ENCODE results near the gene HNMT.

The HNMT gene

DNA sequence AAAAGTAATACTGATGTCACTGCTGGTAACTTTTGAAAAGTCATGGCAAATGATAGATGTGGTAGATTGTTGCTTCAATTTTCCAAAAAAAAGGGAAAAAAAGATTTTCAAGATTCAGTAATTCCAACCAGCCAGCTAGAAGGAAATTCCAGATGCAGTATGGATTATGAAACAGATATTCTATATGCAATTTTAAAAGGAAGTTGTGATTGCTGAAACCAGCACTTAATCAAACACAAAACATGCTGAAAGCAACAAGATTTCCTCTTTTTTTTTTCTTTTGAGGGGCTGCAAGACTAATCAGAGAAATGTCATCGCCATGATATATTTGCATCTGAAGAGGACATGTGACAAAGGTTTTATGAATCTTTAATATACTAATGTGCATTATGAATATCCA is 5.1 kb upstream of the HNMT start:
- Histone ChIP-seq H3K4me3 (ENCODE audit: insufficient read depth, low read length, poor library complexity, severe bottlenecking) (no peak overlapping the region), H4K20me1 (ENCODE audit: low read depth, low read length) (no peaks in the 10 kb centered on the region), H3K9ac (ENCODE audit: low read length) (no peak overlapping the region), H3K79me2 (ENCODE audit: insufficient read depth, low read length) (no peaks in the 10 kb centered on the region), H3K9me3 (ENCODE audit: insufficient read depth, low read length) (no peaks in the 10 kb centered on the region), H3K27ac (ENCODE audit: low read depth, low read length) (no peak overlapping the region), H3K4me2 (ENCODE audit: low read depth, low read length, poor library complexity, severe bottlenecking) (no peak overlapping the region), H3K9me2 (replicated peaks; ENCODE audit: insufficient read depth, low read length) (no peaks in the 10 kb centered on the region), H3K27me3 (ENCODE audit: low read length) (no peaks in the 10 kb centered on the region), H3F3A (ENCODE audit: insufficient read depth) (no peaks in the 10 kb centered on the region), H2AFZ (ENCODE audit: low read depth, low read length, severe bottlenecking) (no peak overlapping the region), H3K36me3 (ENCODE audit: low read length) (no peaks in the 10 kb centered on the region)
- TF ChIP-seq, protein P1, sequence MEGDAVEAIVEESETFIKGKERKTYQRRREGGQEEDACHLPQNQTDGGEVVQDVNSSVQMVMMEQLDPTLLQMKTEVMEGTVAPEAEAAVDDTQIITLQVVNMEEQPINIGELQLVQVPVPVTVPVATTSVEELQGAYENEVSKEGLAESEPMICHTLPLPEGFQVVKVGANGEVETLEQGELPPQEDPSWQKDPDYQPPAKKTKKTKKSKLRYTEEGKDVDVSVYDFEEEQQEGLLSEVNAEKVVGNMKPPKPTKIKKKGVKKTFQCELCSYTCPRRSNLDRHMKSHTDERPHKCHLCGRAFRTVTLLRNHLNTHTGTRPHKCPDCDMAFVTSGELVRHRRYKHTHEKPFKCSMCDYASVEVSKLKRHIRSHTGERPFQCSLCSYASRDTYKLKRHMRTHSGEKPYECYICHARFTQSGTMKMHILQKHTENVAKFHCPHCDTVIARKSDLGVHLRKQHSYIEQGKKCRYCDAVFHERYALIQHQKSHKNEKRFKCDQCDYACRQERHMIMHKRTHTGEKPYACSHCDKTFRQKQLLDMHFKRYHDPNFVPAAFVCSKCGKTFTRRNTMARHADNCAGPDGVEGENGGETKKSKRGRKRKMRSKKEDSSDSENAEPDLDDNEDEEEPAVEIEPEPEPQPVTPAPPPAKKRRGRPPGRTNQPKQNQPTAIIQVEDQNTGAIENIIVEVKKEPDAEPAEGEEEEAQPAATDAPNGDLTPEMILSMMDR (IDR thresholded peaks at IDR 0.05; ENCODE audit: insufficient read depth, low read length, poor library complexity, severe bottlenecking): no peak
- TF ChIP-seq EZH2phosphoT487 (conservative IDR thresholded peaks at IDR 0.05; ENCODE audit: low read length): no peak

DNA sequence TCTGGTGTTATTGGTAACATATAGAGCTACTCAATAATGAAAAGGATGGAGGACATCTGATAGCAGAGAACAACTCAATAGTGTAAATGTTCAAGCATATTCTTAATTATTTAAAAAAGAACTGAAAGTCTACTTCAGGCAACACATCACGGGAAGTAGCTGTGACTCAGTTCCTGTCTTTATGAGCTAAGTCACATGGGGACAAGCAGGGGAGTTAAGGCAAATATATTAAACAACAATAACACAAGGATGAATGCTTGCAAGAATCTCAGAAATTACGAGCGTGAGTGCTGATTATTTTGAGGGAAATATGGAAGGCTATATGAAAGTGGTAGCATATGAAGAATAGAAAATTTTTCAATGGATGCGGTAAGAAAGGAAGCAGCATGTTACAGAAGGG is 4.0 kb upstream of the HNMT start:
- Histone ChIP-seq H3K27ac (ENCODE audit: low read depth, low read length) (no peak overlapping the region), H3F3A (ENCODE audit: insufficient read depth) (no peaks in the 10 kb centered on the region), H2AFZ (ENCODE audit: low read depth, low read length, severe bottlenecking) (no peak overlapping the region), H3K9me2 (replicated peaks; ENCODE audit: insufficient read depth, low read length) (no peaks in the 10 kb centered on the region), H3K79me2 (ENCODE audit: insufficient read depth, low read length) (no peaks in the 10 kb centered on the region), H3K27me3 (ENCODE audit: low read length) (no peaks in the 10 kb centered on the region), H3K9ac (ENCODE audit: low read length) (no peak overlapping the region), H3K4me3 (ENCODE audit: insufficient read depth, low read length, poor library complexity, severe bottlenecking) (no peak overlapping the region), H3K4me2 (ENCODE audit: low read depth, low read length, poor library complexity, severe bottlenecking) (no peak overlapping the region), H3K9me3 (ENCODE audit: insufficient read depth, low read length) (no peaks in the 10 kb centered on the region), H4K20me1 (ENCODE audit: low read depth, low read length) (no peaks in the 10 kb centered on the region), H3K36me3 (ENCODE audit: low read length) (no peaks in the 10 kb centered on the region)
- TF ChIP-seq, protein P1 (IDR thresholded peaks at IDR 0.05; ENCODE audit: insufficient read depth, low read length, poor library complexity, severe bottlenecking): no peak
- no peak for TF ChIP-seq EZH2phosphoT487 (conservative IDR thresholded peaks at IDR 0.05; ENCODE audit: low read length)

DNA sequence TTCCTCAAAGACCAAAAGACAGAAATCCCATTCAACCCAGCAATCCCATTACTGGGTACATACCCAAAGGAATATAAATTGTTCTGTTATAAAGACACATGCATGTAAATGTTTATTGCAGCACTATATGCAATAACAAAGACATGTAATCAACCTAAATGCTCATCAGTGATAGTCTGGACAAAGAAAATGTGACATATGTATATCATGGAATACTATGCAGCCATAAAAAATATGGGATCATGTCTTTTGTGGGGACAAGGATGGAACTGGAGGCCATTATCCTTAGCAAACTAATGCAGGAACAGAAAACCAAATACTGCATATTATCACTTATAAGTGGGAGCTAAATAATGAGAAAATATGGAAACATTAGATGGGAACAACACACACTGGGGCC is 2.7 kb upstream of the HNMT start:
- Histone ChIP-seq H3K27me3 (ENCODE audit: low read length) (no peaks in the 10 kb centered on the region), H2AFZ (ENCODE audit: low read depth, low read length, severe bottlenecking) (no peak overlapping the region), H3K36me3 (ENCODE audit: low read length) (no peaks in the 10 kb centered on the region), H3K4me3 (ENCODE audit: insufficient read depth, low read length, poor library complexity, severe bottlenecking) (no peak overlapping the region), H4K20me1 (ENCODE audit: low read depth, low read length) (no peaks in the 10 kb centered on the region), H3K9ac (ENCODE audit: low read length) (no peak overlapping the region), H3K79me2 (ENCODE audit: insufficient read depth, low read length) (no peaks in the 10 kb centered on the region), H3K9me2 (replicated peaks; ENCODE audit: insufficient read depth, low read length) (no peaks in the 10 kb centered on the region), H3K4me2 (ENCODE audit: low read depth, low read length, poor library complexity, severe bottlenecking) (no peak overlapping the region), H3K9me3 (ENCODE audit: insufficient read depth, low read length) (no peaks in the 10 kb centered on the region), H3F3A (ENCODE audit: insufficient read depth) (no peaks in the 10 kb centered on the region), H3K27ac (ENCODE audit: low read depth, low read length) (no peak overlapping the region)
- no peak for TF ChIP-seq EZH2phosphoT487 (conservative IDR thresholded peaks at IDR 0.05; ENCODE audit: low read length)
- TF ChIP-seq, protein P1 (IDR thresholded peaks at IDR 0.05; ENCODE audit: insufficient read depth, low read length, poor library complexity, severe bottlenecking): no peak
